HepG2 (cell line): ENCODE measurements around the gene XAF1. TPM values are rescaled to one million over a fixed set of nuclear protein-coding genes. Genes with fewer than 3 reads are reported as not detected.

ENCODE experiments used
- ARNTL ChIP-seq: sonication (generic); formaldehyde crosslinking; IDR thresholded peaks from 2 replicates; pipeline ENCODE4 v1.4.0; 2020; ENCODE audit warnings: mild to moderate bottlenecking, missing genetic modification reagents
- EEA1 ChIP-seq: sonication (generic); formaldehyde crosslinking; IDR thresholded peaks from 2 replicates; pipeline ENCODE4 v1.5.1; 2020; ENCODE audit warnings: mild to moderate bottlenecking, missing genetic modification reagents, borderline replicate concordance
- RERE ChIP-seq: IDR thresholded peaks from 2 replicates; pipeline ENCODE4 v1.6.1; 2016; ENCODE audit warnings: low read depth, missing genetic modification reagents, missing compliant biosample characterization
- SAFB2 ChIP-seq: sonication (generic); formaldehyde crosslinking; IDR thresholded peaks from 2 replicates; pipeline ENCODE4 v1.5.1; 2020; ENCODE audit warnings: missing genetic modification reagents, low read depth, mild to moderate bottlenecking, borderline replicate concordance
- SP2 ChIP-seq: sonication (generic); formaldehyde crosslinking; IDR thresholded peaks from 2 replicates; pipeline ENCODE4 v1.5.1; 2020; ENCODE audit warnings: mild to moderate bottlenecking, missing genetic modification reagents
- TBX2 ChIP-seq: sonication (generic); formaldehyde crosslinking; IDR thresholded peaks from 2 replicates; pipeline ENCODE4 v1.5.0; 2020; ENCODE audit warnings: missing genetic modification reagents, mild to moderate bottlenecking, borderline replicate concordance
- U2AF1 ChIP-seq: fragments of 200-400 bp; formaldehyde crosslinking; optimal IDR thresholded peaks from 2 replicates; pipeline ENCODE3; 2017; ENCODE audit warnings: mild to moderate bottlenecking, low read depth, low read length
- ZBTB37 ChIP-seq: sonication (generic); formaldehyde crosslinking; IDR thresholded peaks from 2 replicates; pipeline ENCODE4 v1.4.0; 2020; ENCODE audit warnings: mild to moderate bottlenecking, missing genetic modification reagents
- ZKSCAN1 ChIP-seq: fragments of 150-350 bp; IDR thresholded peaks from 2 replicates; pipeline ENCODE4 v1.6.1; 2014; ENCODE audit warnings: low read length
- ZNF251 ChIP-seq: sonication (generic); formaldehyde crosslinking; IDR thresholded peaks from 2 replicates; pipeline ENCODE4 v1.9.0; 2021; ENCODE audit warnings: mild to moderate bottlenecking, missing genetic modification reagents
- ZNF451 ChIP-seq: sonication (generic); formaldehyde crosslinking; IDR thresholded peaks from 2 replicates; pipeline ENCODE4 v1.5.0; 2020; ENCODE audit warnings: mild to moderate bottlenecking, missing genetic modification reagents
- ZNF710 ChIP-seq: sonication (generic); formaldehyde crosslinking; IDR thresholded peaks from 2 replicates; pipeline ENCODE4 v1.5.0; 2020; ENCODE audit warnings: mild to moderate bottlenecking, missing genetic modification reagents, borderline replicate concordance
- ZNF724P ChIP-seq: sonication (generic); formaldehyde crosslinking; IDR thresholded peaks from 2 replicates; pipeline ENCODE4 v1.8.0; 2022; ENCODE audit warnings: missing genetic modification reagents, borderline replicate concordance
- ZSCAN20 ChIP-seq: sonication (generic); formaldehyde crosslinking; IDR thresholded peaks from 2 replicates; pipeline ENCODE4 v1.4.0; 2020; ENCODE audit warnings: missing genetic modification reagents, mild to moderate bottlenecking, borderline replicate concordance
- ZSCAN31 ChIP-seq: sonication (generic); formaldehyde crosslinking; IDR thresholded peaks from 2 replicates; pipeline ENCODE4 v1.5.0; 2020; ENCODE audit warnings: low read depth, mild to moderate bottlenecking, missing genetic modification reagents
- polyA plus RNA-seq, 8 experiments: library from polyadenylated mRNA; depleted of rRNA in 3 of 8; stranded (reverse) in 7 of 8; unstranded in 1 of 8; fragments of >200 nt; fragmentation: Illumina TruSeq in 4 of 8; extraction: Trizol in 4 of 8; gene quantifications; 2 replicates each; pipeline versions ENCODE4 v1.2.1 to v1.2.3, GENCODE V29; 2011 to 2016; ENCODE audit warnings: low read depth in 4 of 8, missing spikeins in 1 of 8, mixed read lengths in 1 of 8; ENCODE audit not compliant: insufficient read depth in 1 of 8
- total RNA-seq, 5 experiments: library from RNA; depleted of rRNA; stranded (reverse); fragments of >200 nt; fragmentation: Illumina TruSeq; extraction: Trizol; gene quantifications; 2 replicates each; pipeline ENCODE4 v1.2.3, GENCODE V29; 2016; ENCODE audit warnings: low read depth in 1 of 5
- TF ChIP-seq, protein P1 (sequence below): sonication (generic); formaldehyde crosslinking; IDR thresholded peaks from 2 replicates; pipeline ENCODE4 v1.5.1; 2020; ENCODE audit warnings: missing genetic modification reagents, mild to moderate bottlenecking, borderline replicate concordance
- TF ChIP-seq, protein P2 (sequence below): sonication (generic); formaldehyde crosslinking; conservative IDR thresholded peaks from 2 replicates; pipeline ENCODE4 v1.8.1; 2023; ENCODE audit warnings: missing genetic modification reagents

The XAF1 gene
- total and polyA plus RNA-seq, 2 of the 13 experiments (the other 11 are each of a cell fraction or from before 2014, with no cell fraction given): 1.2 to 2.4 TPM

DNA sequence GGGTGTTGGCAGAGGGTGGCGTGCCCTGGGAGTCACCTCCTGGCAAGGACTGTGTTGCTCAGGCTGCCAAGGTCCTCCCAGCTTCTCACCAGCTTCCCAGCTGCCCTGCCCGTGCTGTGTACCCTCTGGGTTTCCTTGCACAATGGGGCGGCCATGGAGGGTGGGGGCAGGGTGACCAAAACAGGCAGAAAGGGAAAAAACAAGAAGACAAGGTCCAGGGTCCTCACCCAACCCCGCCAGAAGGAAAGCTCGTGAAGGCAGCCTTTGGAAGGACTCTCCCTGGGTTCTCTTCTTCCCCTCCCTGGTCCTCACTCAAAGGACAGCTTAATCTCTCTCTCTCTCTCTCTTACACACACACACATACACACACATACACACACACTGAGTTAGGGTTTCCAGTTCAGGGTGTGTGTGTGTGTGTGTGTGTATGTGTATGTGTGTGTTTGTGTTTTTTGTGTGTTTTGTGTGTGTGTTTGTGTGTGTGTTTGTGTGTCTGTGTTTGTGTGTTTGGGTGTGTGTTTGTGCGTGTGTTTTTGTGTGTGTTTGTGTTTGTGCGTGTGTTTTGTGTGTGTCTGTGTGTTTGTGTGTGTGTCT is 44.7 kb upstream of the XAF1 start (continued):
- TF ChIP-seq ZNF710 (CRISPR knock-in tag) (peak; percentile 75), U2AF1 (no peak), RERE (CRISPR knock-in tag) (no peak), SAFB2 (CRISPR knock-in tag) (no peak), ZBTB37 (CRISPR knock-in tag) (peak; percentile 58; the same call in 1 of the 2 replicates), ZNF724P (CRISPR knock-in tag) (no peak), SP2 (CRISPR knock-in tag) (no peak), ZSCAN20 (CRISPR knock-in tag) (no peak), ZNF451 (CRISPR knock-in tag) (no peak), ZSCAN31 (CRISPR knock-in tag) (no peak), TBX2 (CRISPR knock-in tag) (0 out of 2 replicates have a peak, but pooled peaks have one; percentile 18), ARNTL (no peak), ZNF251 (no peak), ZKSCAN1 (no peak), EEA1 (no peak; the same call in 1 of the 2 replicates)
- TF ChIP-seq, protein P1, sequence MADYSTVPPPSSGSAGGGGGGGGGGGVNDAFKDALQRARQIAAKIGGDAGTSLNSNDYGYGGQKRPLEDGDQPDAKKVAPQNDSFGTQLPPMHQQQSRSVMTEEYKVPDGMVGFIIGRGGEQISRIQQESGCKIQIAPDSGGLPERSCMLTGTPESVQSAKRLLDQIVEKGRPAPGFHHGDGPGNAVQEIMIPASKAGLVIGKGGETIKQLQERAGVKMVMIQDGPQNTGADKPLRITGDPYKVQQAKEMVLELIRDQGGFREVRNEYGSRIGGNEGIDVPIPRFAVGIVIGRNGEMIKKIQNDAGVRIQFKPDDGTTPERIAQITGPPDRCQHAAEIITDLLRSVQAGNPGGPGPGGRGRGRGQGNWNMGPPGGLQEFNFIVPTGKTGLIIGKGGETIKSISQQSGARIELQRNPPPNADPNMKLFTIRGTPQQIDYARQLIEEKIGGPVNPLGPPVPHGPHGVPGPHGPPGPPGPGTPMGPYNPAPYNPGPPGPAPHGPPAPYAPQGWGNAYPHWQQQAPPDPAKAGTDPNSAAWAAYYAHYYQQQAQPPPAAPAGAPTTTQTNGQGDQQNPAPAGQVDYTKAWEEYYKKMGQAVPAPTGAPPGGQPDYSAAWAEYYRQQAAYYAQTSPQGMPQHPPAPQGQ (CRISPR knock-in tag): no peak
- TF ChIP-seq, protein P2, sequence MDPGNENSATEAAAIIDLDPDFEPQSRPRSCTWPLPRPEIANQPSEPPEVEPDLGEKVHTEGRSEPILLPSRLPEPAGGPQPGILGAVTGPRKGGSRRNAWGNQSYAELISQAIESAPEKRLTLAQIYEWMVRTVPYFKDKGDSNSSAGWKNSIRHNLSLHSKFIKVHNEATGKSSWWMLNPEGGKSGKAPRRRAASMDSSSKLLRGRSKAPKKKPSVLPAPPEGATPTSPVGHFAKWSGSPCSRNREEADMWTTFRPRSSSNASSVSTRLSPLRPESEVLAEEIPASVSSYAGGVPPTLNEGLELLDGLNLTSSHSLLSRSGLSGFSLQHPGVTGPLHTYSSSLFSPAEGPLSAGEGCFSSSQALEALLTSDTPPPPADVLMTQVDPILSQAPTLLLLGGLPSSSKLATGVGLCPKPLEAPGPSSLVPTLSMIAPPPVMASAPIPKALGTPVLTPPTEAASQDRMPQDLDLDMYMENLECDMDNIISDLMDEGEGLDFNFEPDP (CRISPR knock-in tag): no peak
